Endothelial cell of umbilical vein (primary cell): ENCODE results near the gene MIEF1.

Source experiments
- EZH2 ChIP-seq: IDR thresholded peaks from 2 replicates; pipeline ENCODE4 v1.6.1; 2012; ENCODE audit warnings: borderline replicate concordance, low read depth, mild to moderate bottlenecking, moderate library complexity, low read length, inconsistent platforms; ENCODE audit not compliant: severe bottlenecking
- FOS ChIP-seq: IDR thresholded peaks from 2 replicates; pipeline ENCODE4 v1.6.1; 2011; ENCODE audit warnings: mild to moderate bottlenecking, low read length, moderate library complexity, borderline replicate concordance; ENCODE audit not compliant: insufficient read depth
- GATA2 ChIP-seq: IDR thresholded peaks from 2 replicates; pipeline ENCODE4 v1.7.0; 2011; ENCODE audit warnings: low read depth, mild to moderate bottlenecking, moderate library complexity, mixed read lengths, low read length; ENCODE audit not compliant: insufficient read length, insufficient read depth
- JUN ChIP-seq: IDR thresholded peaks from 2 replicates; pipeline ENCODE4 v1.6.1; 2011; ENCODE audit warnings: borderline replicate concordance, low read depth; ENCODE audit not compliant: insufficient read length, insufficient read depth
- MYC ChIP-seq: IDR thresholded peaks from one replicate; pipeline ENCODE4 v1.6.1; 2011; ENCODE audit warnings: mild to moderate bottlenecking, low read depth, low read length
- POLR2A ChIP-seq: IDR thresholded peaks from 2 replicates; pipeline ENCODE4 v1.6.1; 2012; ENCODE audit warnings: low read depth, mild to moderate bottlenecking, control low read depth, low read length
- POLR2AphosphoS5 ChIP-seq: IDR thresholded peaks from 2 replicates; pipeline ENCODE4 v1.6.1; 2012; ENCODE audit warnings: low read depth, mild to moderate bottlenecking, control low read depth, low read length, moderate library complexity; ENCODE audit not compliant: insufficient read depth
- TF ChIP-seq, protein P1 (sequence below), 2 donors: IDR thresholded peaks; 1 replicate in 1 of 2; 2 replicates in 1 of 2; pipeline ENCODE4 v1.5.1; 2011; ENCODE audit warnings: low read length in 2 of 2, mild to moderate bottlenecking in 2 of 2, moderate library complexity in 2 of 2, control low read depth in 1 of 2, inconsistent platforms in 1 of 2, low read depth in 1 of 2; ENCODE audit not compliant: insufficient read depth in 1 of 2; ENCODE audit errors: extremely low read depth in 1 of 2
- TF ChIP-seq, protein P2 (sequence below): IDR thresholded peaks from 2 replicates; pipeline ENCODE4 v1.6.1; 2011; ENCODE audit not compliant: insufficient read depth, insufficient read length

- no peak for TF ChIP-seq POLR2A
- TF ChIP-seq, protein P1, sequence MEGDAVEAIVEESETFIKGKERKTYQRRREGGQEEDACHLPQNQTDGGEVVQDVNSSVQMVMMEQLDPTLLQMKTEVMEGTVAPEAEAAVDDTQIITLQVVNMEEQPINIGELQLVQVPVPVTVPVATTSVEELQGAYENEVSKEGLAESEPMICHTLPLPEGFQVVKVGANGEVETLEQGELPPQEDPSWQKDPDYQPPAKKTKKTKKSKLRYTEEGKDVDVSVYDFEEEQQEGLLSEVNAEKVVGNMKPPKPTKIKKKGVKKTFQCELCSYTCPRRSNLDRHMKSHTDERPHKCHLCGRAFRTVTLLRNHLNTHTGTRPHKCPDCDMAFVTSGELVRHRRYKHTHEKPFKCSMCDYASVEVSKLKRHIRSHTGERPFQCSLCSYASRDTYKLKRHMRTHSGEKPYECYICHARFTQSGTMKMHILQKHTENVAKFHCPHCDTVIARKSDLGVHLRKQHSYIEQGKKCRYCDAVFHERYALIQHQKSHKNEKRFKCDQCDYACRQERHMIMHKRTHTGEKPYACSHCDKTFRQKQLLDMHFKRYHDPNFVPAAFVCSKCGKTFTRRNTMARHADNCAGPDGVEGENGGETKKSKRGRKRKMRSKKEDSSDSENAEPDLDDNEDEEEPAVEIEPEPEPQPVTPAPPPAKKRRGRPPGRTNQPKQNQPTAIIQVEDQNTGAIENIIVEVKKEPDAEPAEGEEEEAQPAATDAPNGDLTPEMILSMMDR (IDR thresholded peaks at IDR 0.05; ENCODE audit: extremely low read depth in 1 of 2, insufficient read depth in 1 of 2, low read depth in 1 of 2, low read length in 2 of 2), result no peak
- no peak for TF ChIP-seq POLR2AphosphoS5
- no peak for TF ChIP-seq EZH2
- TF ChIP-seq, protein P2, sequence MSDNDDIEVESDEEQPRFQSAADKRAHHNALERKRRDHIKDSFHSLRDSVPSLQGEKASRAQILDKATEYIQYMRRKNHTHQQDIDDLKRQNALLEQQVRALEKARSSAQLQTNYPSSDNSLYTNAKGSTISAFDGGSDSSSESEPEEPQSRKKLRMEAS, result no peak
- TF ChIP-seq MYC, result no peak
- no peak for TF ChIP-seq GATA2
- TF ChIP-seq JUN, result no peak
- no peak for TF ChIP-seq FOS
Observed at GRCh38 chr22:39558950-39559349, 56.9 kb downstream of the MIEF1 start.
